Parathyroid adenoma (tissue), 2 donors: ENCODE measurements around the gene ADAM8.

Experiments used
- H2AFZ ChIP-seq: fragments of 300-600 bp; sonication (generic); one replicate; pipeline ENCODE4 v1.7.0; 2017; ENCODE audit warnings: antibody characterized with exemption, mild to moderate bottlenecking
- H3K27ac ChIP-seq: fragments of 300-600 bp; sonication (generic); one replicate; pipeline ENCODE4 v1.7.0; 2017
- H3K27me3 ChIP-seq: fragments of 300-600 bp; sonication (generic); one replicate; pipeline ENCODE4 v1.7.0; 2017; ENCODE audit warnings: low read length; ENCODE audit not compliant: control insufficient read depth, insufficient read depth
- H3K36me3 ChIP-seq: fragments of 300-600 bp; sonication (generic); one replicate; pipeline ENCODE4 v1.7.0; 2017; ENCODE audit warnings: low read length; ENCODE audit not compliant: control insufficient read depth, insufficient read depth
- H3K4me1 ChIP-seq: fragments of 300-600 bp; sonication (generic); one replicate; pipeline ENCODE4 v1.7.0; 2017; ENCODE audit warnings: control low read depth
- H3K4me2 ChIP-seq: fragments of 300-600 bp; sonication (generic); one replicate; pipeline ENCODE4 v1.7.0; 2017; ENCODE audit warnings: low read length
- H3K4me3 ChIP-seq: fragments of 300-600 bp; sonication (generic); one replicate; pipeline ENCODE4 v1.7.0; 2017; ENCODE audit warnings: low read depth, low read length
- H3K79me2 ChIP-seq: fragments of 300-600 bp; sonication (generic); one replicate; pipeline ENCODE4 v1.7.0; 2017; ENCODE audit warnings: control low read depth
- H3K9ac ChIP-seq: fragments of 300-600 bp; sonication (generic); one replicate; pipeline ENCODE4 v1.7.0; 2017; ENCODE audit warnings: mild to moderate bottlenecking
- H3K9me3 ChIP-seq: fragments of 300-600 bp; sonication (generic); one replicate; pipeline ENCODE4 v1.7.0; 2017; ENCODE audit warnings: low read length; ENCODE audit not compliant: control insufficient read depth
- TF ChIP-seq, protein P1 (sequence below): fragments of 300-600 bp; sonication (generic); IDR thresholded peaks from one replicate; pipeline ENCODE4 v1.7.0; 2017; ENCODE audit warnings: antibody characterized with exemption, mild to moderate bottlenecking
- donor health status: primary hyperparathyroidism.

The ADAM8 gene

DNA sequence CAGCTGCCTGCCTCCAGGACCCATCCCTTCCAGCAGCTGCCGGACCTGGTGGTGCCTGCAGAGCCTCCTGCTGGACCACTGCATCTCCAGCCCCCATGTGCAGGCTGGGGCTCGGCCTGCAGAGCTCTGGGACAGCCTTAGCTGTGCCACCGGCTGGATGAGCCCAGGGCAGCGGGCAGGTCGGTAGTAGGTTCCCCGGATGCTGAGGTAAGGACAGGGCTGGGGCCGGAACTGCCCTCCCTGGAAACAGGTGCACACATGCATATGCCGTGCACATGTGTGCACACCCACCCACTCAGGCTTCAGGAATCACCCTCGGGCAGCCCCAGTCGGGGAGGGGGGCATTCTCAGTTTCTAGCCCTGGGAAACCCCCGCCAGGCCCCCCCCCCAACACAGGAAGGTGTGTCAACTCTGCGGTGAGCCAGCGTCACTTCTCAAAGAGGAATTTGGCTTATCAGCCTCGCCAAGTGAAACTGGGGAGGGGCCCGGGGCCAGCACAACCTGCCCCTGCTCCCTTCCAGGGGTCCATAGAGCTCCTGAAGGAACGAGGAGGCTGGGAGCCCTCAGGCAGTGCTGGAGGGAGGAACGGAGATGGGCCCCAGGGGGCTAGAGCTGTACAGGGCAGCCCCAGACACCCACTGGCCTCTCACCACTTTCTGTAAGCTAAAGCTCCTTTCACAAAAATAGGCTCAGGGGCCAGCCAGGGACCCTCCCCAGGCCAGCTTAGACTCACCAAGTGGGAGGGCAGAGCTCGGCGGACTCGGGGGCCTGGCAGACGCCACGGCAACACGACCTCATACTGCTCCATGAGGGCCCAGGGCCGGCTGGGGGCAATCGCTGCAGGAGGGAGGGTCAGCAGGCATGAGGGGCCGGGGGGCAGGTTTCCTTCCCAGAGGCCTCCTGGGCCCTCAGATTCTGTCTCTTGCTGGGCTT, 1.7 kb downstream of the ADAM8 start:
- H2AFZ ChIP-seq = no peak overlapping the region
- no peak overlapping the region for H3K9ac ChIP-seq
- no peaks in the 10 kb centered on the region for H3K36me3 ChIP-seq
- no peak overlapping the region for H3K27ac ChIP-seq
- TF ChIP-seq, protein P1, sequence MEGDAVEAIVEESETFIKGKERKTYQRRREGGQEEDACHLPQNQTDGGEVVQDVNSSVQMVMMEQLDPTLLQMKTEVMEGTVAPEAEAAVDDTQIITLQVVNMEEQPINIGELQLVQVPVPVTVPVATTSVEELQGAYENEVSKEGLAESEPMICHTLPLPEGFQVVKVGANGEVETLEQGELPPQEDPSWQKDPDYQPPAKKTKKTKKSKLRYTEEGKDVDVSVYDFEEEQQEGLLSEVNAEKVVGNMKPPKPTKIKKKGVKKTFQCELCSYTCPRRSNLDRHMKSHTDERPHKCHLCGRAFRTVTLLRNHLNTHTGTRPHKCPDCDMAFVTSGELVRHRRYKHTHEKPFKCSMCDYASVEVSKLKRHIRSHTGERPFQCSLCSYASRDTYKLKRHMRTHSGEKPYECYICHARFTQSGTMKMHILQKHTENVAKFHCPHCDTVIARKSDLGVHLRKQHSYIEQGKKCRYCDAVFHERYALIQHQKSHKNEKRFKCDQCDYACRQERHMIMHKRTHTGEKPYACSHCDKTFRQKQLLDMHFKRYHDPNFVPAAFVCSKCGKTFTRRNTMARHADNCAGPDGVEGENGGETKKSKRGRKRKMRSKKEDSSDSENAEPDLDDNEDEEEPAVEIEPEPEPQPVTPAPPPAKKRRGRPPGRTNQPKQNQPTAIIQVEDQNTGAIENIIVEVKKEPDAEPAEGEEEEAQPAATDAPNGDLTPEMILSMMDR = no peak
- peaks cover 3% of the 10 kb centered on the region for H3K4me1 ChIP-seq
- no peaks in the 10 kb centered on the region for H3K27me3 ChIP-seq
- H3K4me3 ChIP-seq = no peak overlapping the region
- H3K79me2 ChIP-seq = no peaks in the 10 kb centered on the region
- no peaks in the 10 kb centered on the region for H3K9me3 ChIP-seq
- H3K4me2 ChIP-seq = no peak overlapping the region

DNA sequence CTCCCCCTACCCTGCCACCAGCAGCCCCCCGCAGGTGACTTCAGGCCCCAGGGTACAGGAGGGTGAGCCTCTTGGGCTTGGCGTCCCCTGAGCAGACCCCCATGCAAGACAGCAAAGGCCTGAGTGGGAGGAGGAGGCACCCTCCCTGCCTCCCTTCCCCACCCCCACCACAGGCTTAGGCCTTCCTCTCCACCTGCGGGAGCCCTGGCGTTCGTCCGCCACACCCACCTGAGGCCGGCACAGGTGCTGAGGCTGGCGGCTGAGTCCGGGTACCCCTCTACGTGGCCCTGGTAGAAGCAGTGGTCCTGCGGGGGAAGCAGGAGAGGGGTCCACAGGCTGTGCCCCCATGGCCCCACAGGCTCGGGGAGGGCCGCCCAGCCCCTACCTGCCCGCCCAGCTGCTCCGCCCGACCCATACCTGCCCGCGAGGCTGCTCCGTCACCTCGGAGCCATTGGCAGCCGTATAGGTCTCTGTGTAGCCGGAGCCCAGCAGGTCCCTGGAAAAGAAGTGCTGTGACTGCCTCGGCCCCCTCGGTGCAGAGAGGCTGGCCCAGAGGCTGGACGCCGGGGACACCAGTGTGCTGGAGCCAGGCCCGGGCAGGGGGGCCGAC, 3.0 kb downstream of the ADAM8 start:
- Histone ChIP-seq H2AFZ (no peak overlapping the region), H3K27ac (no peak overlapping the region), H3K4me2 (no peak overlapping the region), H3K9me3 (no peaks in the 10 kb centered on the region), H3K9ac (no peak overlapping the region), H3K4me1 (peaks cover 3% of the 10 kb centered on the region), H3K4me3 (no peak overlapping the region), H3K27me3 (no peaks in the 10 kb centered on the region), H3K36me3 (no peaks in the 10 kb centered on the region), H3K79me2 (no peaks in the 10 kb centered on the region)
- TF ChIP-seq, protein P1 = no peak

DNA sequence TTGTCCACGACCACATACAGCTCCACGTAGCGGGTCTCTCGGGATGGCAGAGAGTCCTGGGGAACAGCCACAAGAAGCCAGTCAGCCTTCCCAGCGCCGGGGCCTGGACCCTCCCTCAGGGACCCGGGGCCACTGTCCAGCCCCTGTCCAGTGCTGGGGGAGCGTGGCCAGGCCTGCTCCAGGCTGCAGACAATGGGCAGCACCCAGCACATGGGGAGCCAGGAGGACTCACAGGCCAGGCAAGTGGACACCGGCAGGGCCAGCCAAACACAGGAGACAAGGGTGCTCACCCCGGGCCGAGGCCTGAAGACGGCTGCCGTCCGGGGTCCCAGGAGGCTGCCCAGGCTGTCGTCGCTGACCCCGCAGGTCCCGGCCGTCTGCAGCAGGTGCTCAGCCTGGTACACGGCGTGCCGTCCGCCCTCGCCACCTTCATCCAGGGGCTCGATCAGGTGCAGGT, 3.7 kb downstream of the ADAM8 start:
- no peaks in the 10 kb centered on the region for H3K27me3 ChIP-seq
- H2AFZ ChIP-seq = no peak overlapping the region
- TF ChIP-seq, protein P1 = no peak
- H3K4me3 ChIP-seq = no peak overlapping the region
- no peak overlapping the region for H3K9ac ChIP-seq
- no peaks in the 10 kb centered on the region for H3K79me2 ChIP-seq
- no peak overlapping the region for H3K4me2 ChIP-seq
- no peaks in the 10 kb centered on the region for H3K9me3 ChIP-seq
- no peaks in the 10 kb centered on the region for H3K36me3 ChIP-seq
- no peak overlapping the region for H3K27ac ChIP-seq
- peaks cover 3% of the 10 kb centered on the region for H3K4me1 ChIP-seq

DNA sequence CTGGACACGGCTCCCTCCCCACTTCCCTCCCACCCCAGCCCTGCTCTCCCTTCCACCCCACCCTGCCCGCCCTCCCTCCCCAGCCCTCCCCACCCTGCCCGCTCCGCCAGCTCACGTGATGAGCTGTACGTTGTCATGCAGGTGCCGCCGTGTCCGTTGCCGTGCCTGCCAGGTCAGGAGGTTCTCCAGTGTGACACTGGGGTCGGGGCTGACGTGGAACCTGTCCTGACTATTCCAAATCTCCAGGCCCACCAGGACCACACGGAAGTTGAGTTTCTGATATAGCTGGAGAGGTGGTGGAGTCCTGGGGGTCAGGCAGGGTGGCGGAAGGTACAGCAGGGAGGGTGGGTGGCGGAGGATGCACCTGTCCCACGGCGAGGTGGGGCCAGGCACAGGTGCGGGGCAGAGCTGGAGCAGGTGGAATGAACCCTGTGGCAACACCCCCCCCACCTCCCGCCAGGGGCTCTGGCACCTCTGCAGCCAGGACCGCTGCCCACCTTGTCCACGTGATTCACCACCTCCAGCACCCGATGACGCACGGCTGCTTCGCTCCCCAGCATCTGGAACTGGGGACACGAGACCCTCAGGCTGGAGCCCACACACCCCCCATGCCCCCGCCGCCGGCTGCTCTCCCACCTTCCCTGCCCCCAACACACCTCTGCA, 4.2 kb downstream of the ADAM8 start:
- TF ChIP-seq, protein P1 = no peak

More for the DNA sequence above, 4.2 kb downstream of the ADAM8 start:
- no peak overlapping the region for H3K27ac ChIP-seq
- H3K4me1 ChIP-seq = peaks cover 3% of the 10 kb centered on the region
- no peak overlapping the region for H3K9ac ChIP-seq
- H3K4me3 ChIP-seq = no peak overlapping the region
- H3K36me3 ChIP-seq = no peaks in the 10 kb centered on the region
- H3K79me2 ChIP-seq = no peaks in the 10 kb centered on the region
- no peaks in the 10 kb centered on the region for H3K27me3 ChIP-seq
- no peaks in the 10 kb centered on the region for H3K9me3 ChIP-seq
- H2AFZ ChIP-seq = no peak overlapping the region
- H3K4me2 ChIP-seq = no peak overlapping the region
